Mesenteric fat pad (tissue), 1 donor: Measurements from ENCODE around the gene APOL6. TPM values are rescaled to one million over a fixed set of nuclear protein-coding genes. Genes with fewer than 3 reads are reported as not detected.
"Not testable (repeated sequence)": the region's sequence is repeated elsewhere in the genome, so short reads cannot be mapped to it uniquely, and the experiment has no call there.

ENCODE experiments used
- DNase-seq: peaks from one replicate; pipeline ENCODE4 v3.0.0-alpha.2; 2020; ENCODE audit warnings: low spot score
- total RNA-seq: library from RNA; stranded (reverse); fragmentation: NEBNext Ultra II Directional; extraction: Animal tissue kit (Norgen Biotek cat#: 25700); gene quantifications from one replicate; pipeline ENCODE4 v1.2.1, GENCODE V29; 2021
- donor health status: DM: yes; HTN: yes; CAD: no.

APOL6 gene
- total RNA-seq, 1 donor from 2014 or later, result 99.8 TPM

GRCh38 chr22:35674335-35674734 is 26.1 kb downstream of the APOL6 start:
- DNase-seq, result no peak

GRCh38 chr22:35676065-35676464 is 27.8 kb downstream of the APOL6 start:
- DNase-seq, result not testable (repeated sequence)

DNA sequence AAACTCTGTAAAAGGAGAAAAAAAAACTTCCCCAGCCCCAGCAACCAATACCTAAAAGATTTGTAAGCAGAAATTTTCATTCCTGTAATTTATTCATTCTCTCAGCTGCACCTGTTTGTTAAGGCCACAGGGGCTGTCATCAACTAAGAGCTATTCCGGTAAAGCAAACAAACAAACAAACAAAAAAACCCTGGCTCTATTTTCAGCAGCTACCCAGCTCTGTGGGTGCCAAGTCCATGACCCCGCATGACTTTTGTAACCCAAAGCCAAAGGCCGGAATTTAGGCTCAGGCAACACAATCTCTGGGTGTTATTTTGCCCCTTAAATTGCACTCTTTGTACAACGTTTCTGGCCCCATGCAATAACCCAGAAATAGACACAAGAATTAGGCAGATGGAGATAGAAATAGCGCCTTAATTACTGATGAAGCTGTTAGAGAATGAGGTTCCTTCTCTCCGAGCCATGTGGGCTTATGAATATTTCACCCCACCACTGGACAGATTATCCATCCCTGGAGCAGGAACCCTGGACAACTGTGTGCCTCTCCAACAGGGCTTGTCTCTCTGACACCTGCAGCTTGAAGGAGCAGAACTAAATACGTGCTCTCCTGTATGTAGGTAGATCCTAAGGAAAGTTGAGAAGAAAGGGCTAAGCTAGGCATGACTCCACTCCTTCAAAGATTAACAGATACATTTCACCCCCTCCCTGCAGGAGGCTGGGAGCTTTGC is 29.4 kb downstream of the APOL6 start:
- DNase-seq, result no peak

DNA sequence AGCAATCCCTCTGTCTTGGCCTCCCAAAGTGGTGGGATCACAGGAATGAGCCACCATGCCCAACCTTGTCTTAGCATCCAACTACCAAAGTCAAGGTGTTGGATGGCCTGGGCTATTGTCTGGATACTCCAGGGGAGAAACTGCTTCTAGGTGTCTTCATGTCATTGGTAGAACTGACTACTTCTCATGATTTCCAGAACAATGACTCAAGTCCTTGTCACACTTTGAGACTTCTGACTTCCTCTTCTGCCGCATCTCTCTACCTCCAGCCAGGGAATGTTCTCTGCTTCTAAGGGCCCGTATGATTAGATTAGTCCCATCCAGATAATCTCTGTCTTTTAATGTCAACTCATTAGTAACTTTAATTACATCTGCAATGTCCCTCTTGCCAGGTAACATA is 30.6 kb downstream of the APOL6 start:
- no peak for DNase-seq

DNA sequence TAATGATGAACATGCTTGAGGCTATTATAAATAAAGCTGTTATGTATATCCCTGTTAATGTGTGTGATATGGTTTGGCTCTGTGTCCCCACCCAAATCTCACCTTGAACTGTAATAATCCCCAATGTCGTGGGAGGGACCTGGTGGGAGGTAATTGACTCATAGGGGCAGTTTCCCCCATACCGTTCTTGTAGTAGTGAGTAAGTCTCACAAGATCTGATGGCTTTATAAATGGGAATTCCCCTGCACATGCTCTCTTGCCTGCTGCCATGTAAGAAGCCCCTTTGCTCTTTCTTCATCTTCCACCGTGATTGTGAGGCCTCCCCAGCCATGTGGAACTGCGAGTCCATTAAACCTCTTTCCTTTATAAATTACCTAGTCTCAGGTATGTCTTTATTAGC is 31.2 kb downstream of the APOL6 start:
- not testable (repeated sequence) for DNase-seq

DNA sequence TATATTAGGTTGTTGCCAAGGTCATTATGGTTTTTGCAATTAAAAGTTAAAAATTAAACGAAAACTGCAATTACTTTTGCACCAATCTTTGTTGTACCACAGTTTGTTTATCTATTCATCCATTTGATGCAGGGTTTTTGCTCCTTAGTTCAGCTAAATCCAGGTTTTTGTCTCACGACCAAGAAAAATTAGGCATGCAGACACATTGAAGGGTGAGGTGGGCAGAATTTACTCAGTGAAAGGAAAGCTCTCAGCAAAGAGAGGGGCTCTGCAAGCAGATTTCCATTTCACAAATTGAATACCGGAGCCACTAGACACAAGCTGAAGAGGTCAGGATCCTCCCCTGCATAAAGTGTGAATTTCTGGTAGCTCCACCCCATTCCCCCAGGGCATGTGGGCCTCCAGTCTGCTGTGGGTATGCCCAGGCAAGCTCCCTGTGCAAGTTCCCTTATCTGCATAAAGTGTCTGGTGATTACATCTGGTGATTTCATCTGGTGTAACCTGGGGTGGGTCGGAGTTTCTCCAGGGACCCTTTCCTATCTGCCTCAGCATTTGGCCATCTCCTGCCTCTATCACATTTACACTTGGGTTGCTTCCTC is 33.3 kb downstream of the APOL6 start:
- DNase-seq, result no peak

DNA sequence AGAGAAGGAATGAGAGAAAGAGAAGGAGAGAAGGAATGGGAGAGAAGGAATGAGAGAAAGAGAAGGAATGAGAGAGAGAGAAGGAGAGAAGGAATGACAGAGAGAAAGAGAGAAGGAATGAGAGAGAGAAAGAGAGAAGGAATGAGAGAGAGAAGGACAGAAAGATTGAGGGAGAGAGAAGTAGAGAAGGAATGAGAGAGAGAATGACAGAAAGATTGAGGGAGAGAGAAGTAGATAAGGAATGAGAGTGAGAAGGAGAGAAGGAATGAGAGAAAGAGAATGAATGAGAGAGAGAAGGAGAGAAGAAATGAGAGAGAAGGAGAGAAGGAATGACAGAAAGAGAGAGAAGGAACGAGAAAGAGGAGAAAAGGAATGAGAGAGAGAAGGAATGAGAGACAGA is 35.3 kb downstream of the APOL6 start:
- DNase-seq, result no peak

GRCh38 chr22:35684270-35684700 is 36.0 kb downstream of the APOL6 start:
- DNase-seq, result no peak

- DNase-seq, result no peak
Measured at GRCh38 chr22:35684732-35685131, 36.5 kb downstream of the APOL6 start.

- no peak for DNase-seq
Measured at GRCh38 chr22:35685731-35686130, 37.5 kb downstream of the APOL6 start.

DNA sequence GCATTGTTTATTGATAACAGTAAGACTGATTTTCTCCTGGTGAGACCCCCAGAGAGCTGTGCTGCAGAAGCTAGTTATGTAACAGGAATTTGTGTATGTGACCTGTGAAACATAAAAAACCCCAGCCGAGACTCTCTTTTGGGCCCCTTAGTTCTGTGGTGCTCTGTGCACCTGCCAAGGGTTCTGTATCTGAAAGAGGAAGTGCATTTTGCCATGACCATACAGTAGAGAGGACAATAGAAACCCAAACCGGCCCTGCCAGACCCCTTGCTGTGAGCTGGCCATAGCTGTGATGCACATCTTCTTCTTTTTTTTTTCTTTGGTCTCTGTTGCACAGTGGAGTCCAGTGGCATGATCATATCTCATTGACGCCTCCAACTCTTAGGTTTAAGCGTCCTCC is 38.1 kb downstream of the APOL6 start:
- no peak for DNase-seq

DNA sequence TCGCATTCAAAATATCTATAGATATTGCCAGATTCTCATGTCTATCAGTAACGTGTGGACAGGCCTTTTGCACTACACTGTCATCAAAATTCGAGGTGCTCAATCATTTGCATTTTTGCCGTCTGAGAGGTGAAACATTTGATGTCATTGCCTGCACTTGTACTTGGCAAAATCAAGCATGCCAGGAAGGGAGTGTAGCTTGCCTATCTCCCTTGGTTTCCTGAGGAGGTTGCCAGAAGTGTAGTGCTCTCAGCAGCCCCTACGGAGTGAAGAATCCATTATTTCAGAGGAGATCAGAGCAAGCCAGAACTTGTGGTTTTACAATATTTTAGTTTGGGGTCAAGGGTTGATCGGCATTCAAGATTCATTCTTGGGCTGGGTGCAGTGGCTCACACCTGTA is 39.2 kb downstream of the APOL6 start:
- DNase-seq, result no peak

DNA sequence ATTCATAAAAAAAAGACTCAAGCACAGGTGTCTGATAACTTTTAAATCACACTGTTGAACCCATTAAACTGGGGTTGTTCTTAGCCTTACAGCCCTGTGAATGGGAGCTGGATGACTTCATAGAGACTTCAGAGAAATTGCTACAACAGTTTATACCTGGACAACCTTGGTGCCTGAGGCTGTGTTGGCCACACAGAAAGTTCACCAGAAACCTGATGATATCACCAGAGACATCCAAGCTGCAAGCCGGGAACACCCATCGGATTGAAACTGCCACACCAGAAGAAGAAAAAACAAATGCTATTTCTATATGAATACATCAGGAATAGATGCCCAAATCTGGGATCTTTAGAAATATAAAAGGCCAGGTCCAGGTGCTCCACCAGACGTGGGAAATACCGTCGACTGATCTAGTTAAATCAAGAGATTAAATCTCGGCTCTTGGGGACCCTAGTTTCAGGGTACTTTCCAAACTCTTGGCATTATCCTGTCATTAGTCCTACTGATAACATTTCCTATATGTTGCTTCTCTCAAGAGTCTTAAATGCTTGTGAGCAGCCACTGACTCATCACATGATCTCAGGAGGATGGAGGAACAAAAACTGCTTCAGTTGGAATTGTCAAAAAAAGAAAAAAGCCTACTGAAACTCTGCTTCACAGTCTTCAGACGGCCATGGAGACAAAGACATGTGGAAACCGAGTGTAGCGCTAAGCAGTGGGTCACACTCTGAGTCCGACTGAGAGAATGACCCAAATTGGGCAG is 40.8 kb downstream of the APOL6 start:
- DNase-seq, result no peak

DNA sequence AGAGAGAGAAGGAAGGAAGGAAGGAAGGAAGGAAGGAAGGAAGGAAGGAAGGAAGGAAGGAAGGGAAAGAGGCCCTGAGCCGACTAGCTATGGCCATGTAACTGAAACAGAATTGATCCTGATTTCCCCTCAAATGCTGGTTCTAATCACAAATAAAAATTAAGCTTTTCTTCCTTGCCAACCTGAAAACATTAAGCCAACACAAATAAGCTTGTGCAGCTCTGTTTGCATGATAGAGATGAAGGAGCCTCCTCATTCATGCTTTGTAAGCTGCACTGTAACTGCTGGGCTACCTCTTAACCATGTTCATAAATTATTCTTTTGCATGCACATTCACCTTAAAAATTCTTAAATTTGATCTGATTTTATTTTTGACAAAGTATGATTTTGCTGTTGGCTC is 41.8 kb downstream of the APOL6 start:
- no peak for DNase-seq

GRCh38 chr22:35695202-35695601 is 47.0 kb downstream of the APOL6 start:
- DNase-seq, result no peak

DNA sequence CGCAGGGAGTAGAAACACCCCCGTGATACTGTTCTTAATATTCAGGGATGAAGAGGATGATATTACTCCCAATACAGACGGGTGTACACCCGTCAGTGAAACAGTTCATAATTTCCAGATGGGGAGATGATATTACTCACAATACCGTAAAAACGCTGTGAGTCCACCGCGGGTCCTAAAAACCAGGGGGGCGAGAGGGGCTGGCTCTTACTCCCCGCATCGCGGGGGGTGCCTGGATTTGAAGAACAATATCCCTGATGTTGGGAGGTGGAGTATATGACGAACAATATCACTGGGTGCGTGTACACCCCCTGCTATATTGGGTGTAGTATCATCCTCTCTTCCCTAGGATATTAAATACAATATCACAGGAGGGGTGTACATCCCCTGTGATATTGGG is 48.9 kb downstream of the APOL6 start:
- DNase-seq, result no peak

- DNase-seq, result not testable (repeated sequence)
Measured at GRCh38 chr22:35699852-35700251, 51.6 kb downstream of the APOL6 start.

- no peak for DNase-seq
Measured at GRCh38 chr22:35703861-35704584, 55.8 kb downstream of the APOL6 start.

DNA sequence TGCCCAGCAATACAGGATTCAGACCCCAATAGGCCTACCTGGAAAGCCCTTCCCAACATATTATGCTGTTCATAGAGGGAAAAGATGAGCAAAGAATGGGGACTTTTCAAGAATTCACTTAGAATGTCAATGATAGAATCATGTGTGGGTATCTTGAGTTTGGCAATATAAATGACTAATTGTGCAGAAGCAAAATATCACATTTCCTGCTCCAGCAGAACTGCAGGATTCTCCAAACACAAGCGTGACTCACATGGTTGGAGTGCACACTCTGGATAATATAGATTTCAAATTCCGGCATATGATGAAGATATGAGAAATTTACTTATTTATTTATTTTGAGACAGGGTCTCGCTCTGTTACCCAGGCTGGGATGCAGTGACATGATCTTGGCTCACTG is 56.9 kb downstream of the APOL6 start:
- DNase-seq, result no peak

DNA sequence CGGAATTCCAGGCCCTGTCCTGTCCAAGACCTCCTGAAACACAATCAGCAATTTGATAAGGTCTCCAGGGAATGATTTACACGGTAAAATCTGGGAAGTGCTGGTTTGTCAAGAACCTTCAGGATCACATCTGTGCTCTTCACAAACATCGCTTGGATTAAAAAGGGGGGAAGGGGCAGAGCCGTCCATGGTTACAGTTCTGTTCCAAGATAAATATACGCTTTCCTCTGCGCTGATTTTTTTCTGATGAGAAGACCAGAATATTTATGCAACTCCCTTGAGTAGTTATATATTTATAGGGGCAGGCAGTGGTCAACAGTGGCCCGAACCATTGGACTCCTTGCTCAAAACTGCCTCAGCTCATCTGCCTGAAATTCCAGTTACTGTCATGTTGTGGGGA is 60.2 kb downstream of the APOL6 start:
- no peak for DNase-seq

DNA sequence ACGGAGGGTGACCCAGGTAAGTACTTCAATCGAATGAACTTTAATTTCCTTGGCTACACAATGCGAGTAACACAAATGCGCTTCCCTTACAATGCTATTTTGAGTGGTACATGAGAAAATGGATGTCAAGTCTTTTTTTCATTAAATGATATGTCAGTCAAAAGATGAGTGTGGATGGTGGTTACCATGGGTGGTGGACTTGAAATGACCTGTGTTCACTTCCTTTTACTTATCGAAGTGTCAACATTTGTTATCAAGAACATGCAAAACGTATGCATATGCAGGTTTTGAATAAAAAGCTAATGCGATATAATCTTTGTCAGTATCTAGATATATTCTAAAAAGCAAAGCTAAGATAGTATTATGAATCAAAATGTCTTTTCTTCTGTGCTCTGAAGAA is 60.7 kb downstream of the APOL6 start:
- DNase-seq, result no peak

GRCh38 chr22:35711336-35711735 is 63.1 kb downstream of the APOL6 start:
- DNase-seq, result no peak
